ENCODE data around the gene WNK2.

DNA sequence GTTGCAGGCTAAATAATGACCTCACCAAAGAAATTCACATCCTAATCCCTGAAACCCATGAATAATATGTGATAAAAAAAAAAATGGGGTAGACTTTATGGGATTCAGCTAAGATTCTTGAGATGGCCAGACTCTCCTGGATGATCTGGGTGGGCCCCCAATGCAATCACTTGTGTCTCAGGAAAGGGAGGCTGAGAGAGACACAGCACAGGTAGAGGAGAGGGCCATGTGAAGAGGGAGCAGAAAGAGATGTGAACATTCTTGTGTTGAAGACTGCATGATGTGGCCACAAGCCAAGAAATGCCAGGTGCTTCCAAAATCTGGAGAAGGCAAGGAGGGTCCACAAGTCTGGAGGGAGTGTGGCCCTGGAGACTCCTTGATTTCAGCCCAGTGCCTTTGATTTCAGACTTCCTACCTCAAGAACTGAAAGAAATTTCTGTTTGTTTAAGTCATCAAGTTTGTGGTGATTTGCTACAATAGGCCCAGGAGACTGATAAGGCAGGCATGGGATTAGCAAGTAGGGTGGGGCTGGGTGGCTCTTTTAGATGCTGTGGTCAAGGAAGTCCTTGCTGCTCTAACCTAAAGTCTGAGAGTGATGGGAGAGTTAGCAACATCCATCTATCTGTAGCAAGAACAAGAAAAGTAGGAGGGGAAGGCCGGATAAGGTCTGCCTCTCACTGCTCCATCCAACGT, 180.9 kb downstream of the WNK2 start:
- TF ChIP-seq POLR2AphosphoS5 (IDR thresholded peaks at IDR 0.05; ENCODE audit: borderline replicate concordance, low read depth, low read length) (no peak), EZH2 (IDR thresholded peaks at IDR 0.05) (no peak)
